Fibroblast of peridontal ligament (primary cell): ENCODE data around the gene EMP3.
"Not testable (repeated sequence)": the region's sequence is repeated elsewhere in the genome, so short reads cannot be mapped to it uniquely, and the experiment has no call there.

Source experiments
- DNase-seq: peaks from one replicate; pipeline ENCODE4 v3.0.0-alpha.2; 2010; ENCODE audit errors: extremely low read depth

The EMP3 gene

GRCh38 chr19:48317708-48317960, 7.7 kb upstream of the EMP3 start:
- DNase-seq = not testable (repeated sequence)

DNA sequence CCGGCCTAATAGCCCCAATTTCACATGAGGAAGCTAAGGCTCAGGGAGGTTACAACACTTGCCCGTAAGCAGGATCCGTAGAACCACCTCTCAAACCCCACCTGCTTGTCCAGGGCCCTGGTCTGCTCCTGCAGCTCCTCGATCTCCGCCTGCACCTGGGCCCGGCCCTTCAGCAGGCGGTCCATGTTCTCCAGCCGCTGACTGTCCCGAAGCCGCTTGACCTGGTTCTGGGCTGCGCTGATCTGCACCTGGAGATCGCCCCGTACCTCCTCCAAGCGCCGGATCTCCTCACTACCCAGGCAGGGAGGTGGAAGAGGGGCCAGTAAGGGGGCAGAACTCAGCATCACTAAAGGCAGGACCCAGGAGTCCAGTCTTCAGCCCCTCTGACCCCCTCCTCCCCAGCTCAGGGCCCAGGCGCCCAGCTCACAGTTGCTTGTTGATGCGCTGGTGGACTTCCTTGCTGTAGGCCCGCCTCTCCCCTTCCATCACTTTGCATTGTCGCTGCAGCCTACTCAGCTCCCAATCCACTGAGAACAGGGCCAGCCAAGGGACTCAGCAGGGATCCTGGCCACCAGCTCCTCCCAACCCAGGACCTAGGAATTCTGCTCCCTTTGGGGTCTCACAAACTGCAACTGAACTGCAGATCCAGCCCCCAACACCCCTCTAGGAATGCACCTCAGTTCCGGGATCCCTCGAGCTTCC, 6.9 kb upstream of the EMP3 start:
- DNase-seq = no peak

DNA sequence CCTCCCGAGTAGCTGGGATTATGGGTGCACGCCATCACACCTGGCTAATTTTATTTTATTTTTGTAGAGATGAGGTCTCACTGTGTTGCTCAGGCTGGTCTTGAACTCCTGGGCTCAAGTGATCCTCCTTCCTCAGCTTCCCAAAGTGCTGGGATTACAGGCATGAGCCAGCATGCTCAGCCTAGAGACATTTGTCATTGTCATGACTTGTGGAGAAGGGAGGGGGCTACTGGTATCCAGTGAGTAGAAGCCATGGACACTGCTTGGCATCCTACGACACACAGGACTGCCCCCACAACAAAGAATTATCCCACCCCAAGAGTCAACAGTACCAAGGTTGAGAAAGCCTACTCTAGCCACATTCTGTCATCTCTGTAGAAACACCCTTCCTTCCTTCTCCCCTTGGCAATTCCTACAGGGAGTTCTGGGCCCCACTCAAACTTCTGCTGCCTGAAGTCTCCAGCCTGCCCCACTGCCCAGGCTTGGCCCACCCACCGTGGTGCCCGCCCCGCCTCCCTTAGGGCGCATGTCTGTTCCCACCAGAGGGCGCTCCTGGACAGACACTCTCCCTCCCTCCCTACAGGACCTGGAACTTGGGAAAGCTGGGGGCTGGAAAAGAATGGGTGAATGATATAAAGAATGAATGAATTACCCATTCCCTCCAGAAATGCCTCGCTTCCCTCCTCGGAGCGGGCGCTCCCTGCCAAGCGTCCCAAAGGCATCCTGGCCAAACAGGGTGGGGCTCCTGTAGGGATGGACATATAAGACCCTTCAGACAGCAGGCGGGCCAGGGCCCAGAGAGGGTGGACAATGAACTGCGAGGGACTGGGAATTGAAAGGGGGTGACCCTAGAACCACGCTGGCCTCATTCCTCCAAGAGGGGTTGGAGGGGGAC, 5.5 kb upstream of the EMP3 start:
- DNase-seq = peak; percentile 78

DNA sequence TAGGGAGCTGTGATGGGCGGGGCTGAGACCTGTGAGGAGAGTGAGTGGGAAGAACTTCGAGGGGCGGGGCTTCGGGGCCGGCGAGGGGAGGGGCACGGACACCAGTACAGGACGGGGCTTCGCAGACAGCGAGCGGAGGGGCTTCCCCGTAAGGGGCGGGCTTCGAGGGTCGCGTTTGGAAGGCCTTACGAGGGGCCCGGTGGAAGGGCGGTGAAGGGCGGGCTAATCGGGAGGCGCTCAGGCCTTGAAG, 4.1 kb upstream of the EMP3 start:
- DNase-seq = peak; percentile 62

DNA sequence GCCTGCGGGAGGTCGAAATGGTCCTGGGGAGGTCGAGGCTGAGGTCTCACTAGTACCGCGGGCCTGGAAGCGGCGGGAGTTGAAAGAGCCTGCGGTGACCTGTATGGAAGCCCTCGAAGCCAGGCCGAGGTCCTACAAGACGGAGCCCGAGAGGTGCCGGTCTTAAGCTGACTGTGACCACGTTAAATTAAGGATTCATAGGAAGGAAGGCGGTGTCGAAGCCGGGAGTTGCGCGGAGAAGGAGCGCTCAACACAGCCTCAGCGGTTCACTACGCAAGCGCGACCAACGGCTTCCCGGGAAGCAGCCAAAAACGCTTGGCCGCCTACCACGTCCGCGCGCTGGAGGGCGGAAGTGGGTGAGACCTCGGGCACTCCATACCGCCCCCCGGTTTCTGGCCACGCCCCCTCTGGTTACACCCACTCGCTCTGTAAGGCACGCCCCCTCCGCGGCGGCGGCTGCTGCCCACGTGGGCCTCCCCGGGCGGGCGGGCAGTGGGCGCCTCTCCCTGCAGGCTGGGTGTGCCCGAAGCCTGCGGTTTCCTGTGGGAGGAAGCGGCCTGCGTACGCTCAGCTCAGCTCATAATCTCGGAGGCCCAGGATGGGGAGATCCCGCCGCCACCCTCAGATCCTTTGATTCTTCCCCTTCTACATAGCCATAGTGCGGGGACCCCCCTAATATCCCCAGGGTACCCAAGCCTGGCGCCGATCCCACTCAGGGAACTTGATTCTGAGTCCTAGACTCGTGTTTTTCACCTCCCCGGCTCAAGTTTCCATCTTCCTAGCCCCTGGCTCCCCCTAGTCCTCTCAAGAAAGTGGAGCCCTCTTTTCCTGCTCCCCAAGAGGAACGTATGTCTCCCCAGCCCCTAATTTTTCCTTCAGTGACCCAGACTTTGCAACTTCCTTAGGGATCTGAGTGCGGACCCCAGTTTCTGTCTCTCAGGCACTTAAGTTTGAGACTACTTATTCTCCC, 3.4 kb upstream of the EMP3 start:
- peak; percentile 97 for DNase-seq

- peak; percentile 51 for DNase-seq
These were observed 4.0 kb downstream of the EMP3 start for GRCh38 chr19:48329167-48329891.

- DNase-seq = no peak
These were observed 4.8 kb downstream of the EMP3 start for GRCh38 chr19:48330012-48330681.

GRCh38 chr19:48332351-48332661, 7.0 kb downstream of the EMP3 start:
- no peak for DNase-seq

- peak; percentile 98 for DNase-seq
These were observed 7.5 kb downstream of the EMP3 start for GRCh38 chr19:48332662-48333466.

GRCh38 chr19:48333467-48334384, 8.4 kb downstream of the EMP3 start:
- peak; percentile 86 for DNase-seq

DNA sequence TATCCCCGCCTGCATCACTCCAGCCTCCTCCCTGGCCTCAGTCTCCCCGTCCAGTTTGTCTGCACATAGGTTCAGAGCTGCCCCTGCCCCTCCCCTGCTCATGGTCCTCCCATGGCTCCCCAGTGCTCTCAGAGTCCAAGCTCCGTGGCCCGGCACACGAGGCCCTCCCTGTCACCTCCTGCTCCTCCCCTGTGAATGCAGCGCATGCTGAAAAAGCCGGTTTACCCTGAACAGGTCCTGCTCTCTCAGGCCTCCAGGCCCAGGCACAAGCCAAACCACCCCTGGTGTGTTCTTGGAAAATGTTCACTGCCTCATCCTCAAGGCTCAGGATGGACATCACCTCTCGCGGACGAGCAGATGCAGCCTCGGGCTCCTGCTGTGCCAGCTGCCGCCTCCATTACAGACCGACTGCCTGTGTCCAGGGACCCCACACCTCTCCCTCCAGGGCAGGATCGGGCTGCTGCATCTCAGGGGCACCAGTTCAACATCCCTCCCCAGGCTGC, 13.0 kb downstream of the EMP3 start:
- no peak for DNase-seq

DNA sequence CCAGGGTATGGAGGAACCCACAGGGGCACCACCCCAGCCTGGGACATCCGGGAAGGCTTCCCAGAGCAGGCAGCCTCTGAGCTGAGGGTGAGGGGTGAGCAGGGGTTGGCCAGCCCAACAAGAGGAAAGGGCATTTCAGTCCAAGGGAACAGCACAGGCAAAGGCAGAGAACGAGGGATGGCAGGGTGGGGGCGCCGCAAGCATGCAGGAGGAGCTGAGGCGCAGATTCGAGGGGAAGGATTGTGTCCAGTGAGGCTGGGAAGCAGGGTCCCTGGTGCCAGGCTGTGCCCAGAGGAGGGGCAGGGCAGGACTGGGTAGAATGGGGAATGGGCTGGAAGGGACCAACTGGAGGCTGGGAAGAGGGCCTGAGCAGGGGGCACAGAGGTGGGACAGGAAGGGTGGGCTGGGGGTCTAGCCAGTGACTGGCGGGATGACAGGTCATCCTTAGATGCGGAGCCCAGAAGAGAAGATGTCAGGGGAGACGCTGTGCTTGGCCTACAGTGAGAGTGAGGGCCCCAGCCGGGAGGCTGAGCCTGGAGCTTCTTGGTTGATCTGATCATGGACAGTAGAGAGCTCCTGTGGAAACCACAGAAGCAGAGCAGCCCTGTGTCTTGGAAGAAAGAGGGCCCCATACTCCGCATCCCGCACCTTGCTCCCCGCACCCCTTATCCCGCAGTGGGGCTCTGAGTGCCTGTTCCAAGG, 13.6 kb downstream of the EMP3 start:
- no peak for DNase-seq

DNA sequence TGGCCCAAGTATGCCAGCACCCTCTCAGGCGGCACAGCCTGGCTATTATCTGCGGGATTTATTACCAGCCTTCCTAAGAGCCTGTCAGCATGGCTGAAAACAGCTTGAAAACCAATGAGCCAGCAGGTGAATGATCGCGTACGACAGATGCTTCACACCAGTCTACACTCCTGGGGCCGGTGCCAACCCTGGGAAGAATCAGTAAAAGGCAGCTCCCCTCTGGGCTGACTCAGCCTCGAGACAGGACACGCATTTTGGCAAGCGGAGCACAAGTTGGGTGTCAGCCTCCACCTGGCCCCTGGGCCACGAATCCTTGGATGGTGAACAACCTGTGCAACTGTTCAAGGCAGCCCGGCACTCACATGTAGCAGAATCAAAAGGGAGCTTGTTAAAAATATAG, 15.6 kb downstream of the EMP3 start:
- no peak for DNase-seq

DNA sequence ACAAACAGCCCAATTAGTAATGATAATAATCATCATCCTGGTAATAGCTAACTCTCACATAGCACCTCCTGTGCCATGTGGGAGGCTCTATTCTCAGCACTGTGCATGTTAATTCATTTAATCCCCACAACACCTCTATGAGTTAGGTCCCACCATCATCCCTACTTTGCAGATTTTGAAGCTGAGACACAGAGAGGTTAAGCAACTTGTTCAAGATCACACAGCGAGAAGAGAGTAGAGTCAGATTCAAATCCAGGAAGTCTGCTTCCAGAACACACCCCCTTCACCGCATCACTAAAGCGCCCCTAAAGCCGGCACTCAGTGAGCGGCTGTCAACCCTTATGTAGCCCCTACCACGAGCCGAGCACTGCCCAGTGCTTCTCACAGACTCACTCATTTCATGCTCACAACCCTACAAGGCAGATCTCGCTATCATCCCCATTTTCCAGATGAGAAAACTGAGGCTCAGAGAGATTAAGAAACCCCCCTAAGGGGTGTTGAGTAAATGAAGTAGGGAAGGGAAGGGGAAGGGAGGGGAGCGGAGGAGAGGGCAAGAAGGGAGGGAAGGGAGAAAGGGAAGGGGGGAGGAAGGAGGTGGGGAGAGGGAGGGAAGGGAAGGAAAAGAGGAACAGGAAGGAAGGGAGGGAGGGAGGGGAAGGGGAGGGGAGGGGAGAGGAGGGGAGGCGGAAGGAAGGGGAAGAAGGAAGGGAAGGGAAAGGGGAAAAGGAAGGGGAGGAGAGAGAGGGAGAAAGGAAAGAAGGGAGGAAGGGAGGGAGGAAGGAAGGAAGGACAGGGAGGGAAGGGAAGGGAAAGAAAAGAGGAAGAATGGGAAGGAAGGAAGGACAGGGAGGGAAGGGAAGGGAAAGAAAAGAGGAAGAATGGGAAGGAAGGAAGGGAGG, 16.4 kb downstream of the EMP3 start:
- DNase-seq = no peak

GRCh38 chr19:48342414-48342738, 17.0 kb downstream of the EMP3 start:
- DNase-seq = no peak

DNA sequence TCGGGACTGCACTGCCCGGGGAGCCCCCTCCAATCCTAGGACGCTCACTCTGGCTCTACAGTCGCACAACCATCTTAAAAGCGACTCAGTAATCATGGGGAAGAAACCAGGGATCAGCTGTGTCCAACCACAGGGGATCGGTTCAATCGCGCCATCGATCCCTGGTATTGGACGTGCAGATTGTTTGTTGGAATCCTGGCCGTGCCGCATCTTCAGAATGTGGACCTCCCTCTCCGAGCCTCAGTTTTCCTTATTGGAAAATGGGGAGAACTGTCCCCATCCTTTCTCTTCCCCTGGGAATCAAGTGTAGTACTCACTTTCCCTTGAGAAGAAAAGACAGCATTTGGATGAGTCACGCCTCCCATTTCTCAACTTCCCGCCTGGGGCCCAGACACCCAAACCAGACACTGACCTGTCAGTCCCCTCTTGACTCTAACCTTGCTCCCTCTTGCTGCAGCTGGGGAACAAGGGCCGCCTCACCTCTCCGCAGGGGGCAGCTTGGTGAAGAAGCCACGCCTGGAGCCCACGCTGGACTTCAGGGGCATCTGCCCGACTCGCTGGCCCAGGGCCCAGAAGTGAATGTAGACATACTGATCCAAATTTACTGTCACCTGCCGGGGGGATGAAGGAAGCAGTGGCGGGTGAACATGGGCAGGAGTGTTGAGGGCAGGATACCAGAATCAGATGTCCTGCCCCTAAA, 17.6 kb downstream of the EMP3 start:
- no peak for DNase-seq

- no peak for DNase-seq
These were observed 19.5 kb downstream of the EMP3 start for GRCh38 chr19:48344892-48345291.
